ENCODE measurements around the gene TMEM225B.
"Not testable (repeated sequence)": the region's sequence is repeated elsewhere in the genome, so short reads cannot be mapped to it uniquely, and the experiment has no call there.

TMEM225B gene

GRCh38 chr7:99597762-99598501 is at the start of gene TMEM225B:
TMEM225B (plus strand) TSS chr7:99598267; CDS start chr7:99604389, 6,122 bp downstream.
- no peak for DNase-seq (ENCODE audit: low read depth in 2 of 3, low spot score in 2 of 3)

- not testable (repeated sequence) for DNase-seq (ENCODE audit: low read depth in 2 of 3, low spot score in 2 of 3)
These were observed 48.5 kb upstream of the TMEM225B start for GRCh38 chr7:99549545-99549944.

GRCh38 chr7:99551334-99551733 is 46.7 kb upstream of the TMEM225B start:
- DNase-seq (ENCODE audit: low read depth in 2 of 3, low spot score in 2 of 3): no peak

GRCh38 chr7:99551767-99552463 is 46.2 kb upstream of the TMEM225B start, which contains the start of gene FAM200A:
FAM200A (minus strand) TSS chr7:99552114; CDS start chr7:99548407, 3,707 bp downstream.
- DNase-seq (ENCODE audit: low read depth in 2 of 3, low spot score in 2 of 3): peak; percentile 66 to 69 (median 67)

GRCh38 chr7:99553039-99553438 is 45.0 kb upstream of the TMEM225B start:
- DNase-seq (ENCODE audit: low read depth in 2 of 3, low spot score in 2 of 3): no peak

- DNase-seq (ENCODE audit: low read depth in 2 of 3, low spot score in 2 of 3): no peak
These were observed 43.1 kb upstream of the TMEM225B start for GRCh38 chr7:99554939-99555338.

- no peak for DNase-seq (ENCODE audit: low read depth in 2 of 3, low spot score in 2 of 3)
These were observed 40.9 kb upstream of the TMEM225B start for GRCh38 chr7:99557196-99557607.

GRCh38 chr7:99557940-99558305 is 40.1 kb upstream of the TMEM225B start:
- DNase-seq (ENCODE audit: low read depth in 2 of 3, low spot score in 2 of 3): no peak

- DNase-seq (ENCODE audit: low read depth in 2 of 3, low spot score in 2 of 3): peak; percentile 81 to 86 (median 82)
These were observed 39.5 kb upstream of the TMEM225B start, which contains the start of gene ZNF655 for GRCh38 chr7:99558306-99559174. ZNF655 (plus strand) TSS chr7:99558642; CDS start chr7:99560560, 1,918 bp downstream.

- DNase-seq (ENCODE audit: low read depth in 2 of 3, low spot score in 2 of 3): no peak
These were observed 38.7 kb upstream of the TMEM225B start for GRCh38 chr7:99559175-99559915.

- DNase-seq (ENCODE audit: low read depth in 2 of 3, low spot score in 2 of 3): no peak
These were observed 37.0 kb upstream of the TMEM225B start for GRCh38 chr7:99560834-99561736.

GRCh38 chr7:99561737-99562051 is 36.4 kb upstream of the TMEM225B start:
- no peak for DNase-seq (ENCODE audit: low read depth in 2 of 3, low spot score in 2 of 3)

GRCh38 chr7:99562114-99562784 is 35.8 kb upstream of the TMEM225B start:
- DNase-seq (ENCODE audit: low read depth in 2 of 3, low spot score in 2 of 3): no peak

- DNase-seq (ENCODE audit: low read depth in 2 of 3, low spot score in 2 of 3): peak in 1 of 3 experiments; percentile 23
These were observed 35.2 kb upstream of the TMEM225B start for GRCh38 chr7:99562832-99563231.

- no peak for DNase-seq (ENCODE audit: low read depth in 2 of 3, low spot score in 2 of 3)
These were observed 34.4 kb upstream of the TMEM225B start for GRCh38 chr7:99563650-99564049.

GRCh38 chr7:99568770-99569169 is 29.3 kb upstream of the TMEM225B start:
- DNase-seq (ENCODE audit: low read depth in 2 of 3, low spot score in 2 of 3): not testable (repeated sequence)

GRCh38 chr7:99571768-99572167 is 26.3 kb upstream of the TMEM225B start:
- DNase-seq (ENCODE audit: low read depth in 2 of 3, low spot score in 2 of 3): no peak

GRCh38 chr7:99573257-99573656 is 24.8 kb upstream of the TMEM225B start:
- DNase-seq (ENCODE audit: low read depth in 2 of 3, low spot score in 2 of 3): no peak

GRCh38 chr7:99576251-99576650 is 21.8 kb upstream of the TMEM225B start:
- DNase-seq (ENCODE audit: low read depth in 2 of 3, low spot score in 2 of 3): no peak
